Vagina (tissue), 2 donors: ENCODE results near the gene ZRANB3. TPM values are rescaled to one million over a fixed set of nuclear protein-coding genes. Genes with fewer than 3 reads are reported as not detected.
A peak's percentile ranks its signal among the peaks of the same experiment; 100 is the strongest.
"Not testable (repeated sequence)": the region's sequence is repeated elsewhere in the genome, so short reads cannot be mapped to it uniquely, and the experiment has no call there.

Source experiments
- DNase-seq, 2 donors: peaks; one replicate each; pipeline ENCODE4 v3.0.0-alpha.2; 2017; ENCODE audit errors: extremely low spot score in 2 of 2
- H3K27ac ChIP-seq: fragments of 200-600 bp; sonication (generic); one replicate; pipeline ENCODE4 v1.5.1; 2019
- H3K27me3 ChIP-seq: fragments of 200-600 bp; sonication (generic); one replicate; pipeline ENCODE4 v1.5.1; 2019
- H3K36me3 ChIP-seq, 2 donors: fragments of 200-600 bp; sonication (generic); one replicate each; pipeline ENCODE4 v1.5.1; 2017 to 2019
- H3K4me1 ChIP-seq: fragments of 200-600 bp; sonication (generic); one replicate; pipeline ENCODE4 v1.5.1; 2019
- H3K4me3 ChIP-seq, 2 donors: fragments of 200-600 bp; sonication (generic); 1 replicate in 1 of 2; 2 replicates in 1 of 2; pipeline ENCODE4 v1.5.1; 2016 to 2019
- H3K9me3 ChIP-seq: fragments of 200-600 bp; sonication (generic); one replicate; pipeline ENCODE4 v1.5.1; 2019
- POLR2A ChIP-seq, 2 donors: fragments of 450-650 bp; IDR thresholded peaks; one replicate each; pipeline ENCODE4 v1.6.1; 2017; ENCODE audit warnings: antibody characterized with exemption in 2 of 2, mild to moderate bottlenecking in 2 of 2, moderate library complexity in 2 of 2
- POLR2AphosphoS5 ChIP-seq, 2 donors: sonication (generic); formaldehyde crosslinking; IDR thresholded peaks; one replicate each; pipeline ENCODE4 v1.9.0; 2017; ENCODE audit warnings: antibody characterized with exemption in 2 of 2, mild to moderate bottlenecking in 2 of 2, low read depth in 1 of 2; ENCODE audit not compliant: insufficient read depth in 1 of 2
- intact Hi-C: fragments of 100-400 bp; cut with DNase I; formaldehyde crosslinking; loops from one replicate; pipeline ENCODE4 v1.15.1; 2023
- total RNA-seq: library from RNA; depleted of rRNA; stranded (reverse); fragments of >200 nt; gene quantifications from one replicate; pipeline ENCODE4 v1.2.3, GENCODE V29; 2016
- TF ChIP-seq, protein P1 (sequence below), 3 experiments: fragments of 450-650 bp in 2 of 3; fragments of 200-600 bp in 1 of 3; sonication (generic) in 1 of 3; IDR thresholded peaks; one replicate each; pipeline ENCODE4 v1.5.1; 2017 to 2019; ENCODE audit warnings: antibody characterized with exemption in 3 of 3, mild to moderate bottlenecking in 2 of 3, moderate library complexity in 2 of 3

ZRANB3 gene
- total RNA-seq, 1 donor from 2014 or later = 1.5 TPM

GRCh38 chr2:135546436-135546835 lies 15.4 kb upstream of the ZRANB3 start:
- intact Hi-C loops = no loop called here
- Histone ChIP-seq H3K27ac (no peak overlapping the region), H3K9me3 (no peaks in the 10 kb centered on the region), H3K27me3 (no peaks in the 10 kb centered on the region), H3K4me3 (no peak overlapping the region), H3K4me1 (no peaks in the 10 kb centered on the region), H3K36me3 (no peaks in the 10 kb centered on the region)
- no peak for DNase-seq
- TF ChIP-seq POLR2A (IDR thresholded peaks at IDR 0.05) = no peak
- TF ChIP-seq POLR2AphosphoS5 (IDR thresholded peaks at IDR 0.05; ENCODE audit: insufficient read depth in 1 of 2, low read depth in 1 of 2) = no peak
- TF ChIP-seq, protein P1, sequence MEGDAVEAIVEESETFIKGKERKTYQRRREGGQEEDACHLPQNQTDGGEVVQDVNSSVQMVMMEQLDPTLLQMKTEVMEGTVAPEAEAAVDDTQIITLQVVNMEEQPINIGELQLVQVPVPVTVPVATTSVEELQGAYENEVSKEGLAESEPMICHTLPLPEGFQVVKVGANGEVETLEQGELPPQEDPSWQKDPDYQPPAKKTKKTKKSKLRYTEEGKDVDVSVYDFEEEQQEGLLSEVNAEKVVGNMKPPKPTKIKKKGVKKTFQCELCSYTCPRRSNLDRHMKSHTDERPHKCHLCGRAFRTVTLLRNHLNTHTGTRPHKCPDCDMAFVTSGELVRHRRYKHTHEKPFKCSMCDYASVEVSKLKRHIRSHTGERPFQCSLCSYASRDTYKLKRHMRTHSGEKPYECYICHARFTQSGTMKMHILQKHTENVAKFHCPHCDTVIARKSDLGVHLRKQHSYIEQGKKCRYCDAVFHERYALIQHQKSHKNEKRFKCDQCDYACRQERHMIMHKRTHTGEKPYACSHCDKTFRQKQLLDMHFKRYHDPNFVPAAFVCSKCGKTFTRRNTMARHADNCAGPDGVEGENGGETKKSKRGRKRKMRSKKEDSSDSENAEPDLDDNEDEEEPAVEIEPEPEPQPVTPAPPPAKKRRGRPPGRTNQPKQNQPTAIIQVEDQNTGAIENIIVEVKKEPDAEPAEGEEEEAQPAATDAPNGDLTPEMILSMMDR (IDR thresholded peaks at IDR 0.05) = no peak

DNA sequence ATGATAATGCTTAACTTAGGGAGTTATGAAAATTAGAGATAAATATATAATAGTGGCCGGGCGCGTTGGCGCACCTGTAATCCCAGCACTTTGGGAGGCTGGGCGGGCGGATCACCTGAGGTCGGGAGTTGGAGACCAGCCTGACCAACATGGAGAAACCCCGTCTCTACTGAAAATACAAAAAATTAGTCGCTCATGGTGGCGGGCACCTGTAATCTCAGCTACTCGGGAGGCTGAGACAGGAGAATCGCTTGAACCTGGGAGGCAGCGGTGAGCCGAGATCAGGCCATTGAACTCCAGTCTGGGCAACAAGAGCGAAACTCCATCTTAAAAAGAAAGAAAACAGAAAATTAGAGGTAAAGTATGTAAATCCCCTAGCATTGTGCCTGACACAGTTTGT lies 2.5 kb upstream of the ZRANB3 start:
- H3K4me3 ChIP-seq, DNase-seq, H3K9me3 ChIP-seq, intact Hi-C loops, H3K27me3 ChIP-seq, H3K36me3 ChIP-seq, H3K27ac ChIP-seq: not testable (repeated sequence)
- H3K4me1 ChIP-seq = peaks cover 18% of the 10 kb centered on the region

GRCh38 chr2:135532581-135532980 lies 1.6 kb upstream of the ZRANB3 start:
- TF ChIP-seq POLR2AphosphoS5 (IDR thresholded peaks at IDR 0.05; ENCODE audit: insufficient read depth in 1 of 2, low read depth in 1 of 2) = no peak
- TF ChIP-seq POLR2A (IDR thresholded peaks at IDR 0.05) = no peak
- TF ChIP-seq, protein P1 (IDR thresholded peaks at IDR 0.05) = no peak
- intact Hi-C loops = no loop called here
- Histone ChIP-seq H3K27ac (no peak overlapping the region), H3K4me3 (peak overlapping the region in 1 of 2 donors; percentile 96), H3K36me3 (no peaks in the 10 kb centered on the region), H3K27me3 (no peaks in the 10 kb centered on the region), H3K9me3 (no peaks in the 10 kb centered on the region), H3K4me1 (peaks cover 18% of the 10 kb centered on the region)
- no peak for DNase-seq

- no peaks in the 10 kb centered on the region for H3K36me3 ChIP-seq
- peaks cover 18% of the 10 kb centered on the region for H3K4me1 ChIP-seq
- peak; percentile 98 to 100 for DNase-seq
- intact Hi-C loops = no loop called here
- H3K4me3 ChIP-seq = peak within 1 kb of the TSS; percentile 96
- H3K27me3 ChIP-seq = no peaks in the 10 kb centered on the region
- H3K27ac ChIP-seq = peak within 1 kb of the TSS; percentile 94
- H3K9me3 ChIP-seq = no peaks in the 10 kb centered on the region
- TF ChIP-seq, protein P1 (IDR thresholded peaks at IDR 0.05) = no peak
- TF ChIP-seq POLR2AphosphoS5 (IDR thresholded peaks at IDR 0.05; ENCODE audit: insufficient read depth in 1 of 2, low read depth in 1 of 2) (peak in 1 of 2 donors; percentile 76), POLR2A (IDR thresholded peaks at IDR 0.05) (no peak)
Measured at GRCh38 chr2:135531231-135532197, 496 bp upstream of the ZRANB3 start, which contains the start of gene R3HDM1. R3HDM1 (plus strand) TSS chr2:135531484; CDS start chr2:135604846, 73,362 bp downstream.

- Histone ChIP-seq H3K27me3 (no peaks in the 10 kb centered on the region), H3K27ac (no peak overlapping the region), H3K9me3 (no peaks in the 10 kb centered on the region), H3K4me1 (peaks cover 15% of the 10 kb centered on the region), H3K4me3 (no peak overlapping the region), H3K36me3 (no peaks in the 10 kb centered on the region)
- intact Hi-C loops = no loop called here
- DNase-seq = no peak
- TF ChIP-seq POLR2A (IDR thresholded peaks at IDR 0.05) (no peak), POLR2AphosphoS5 (IDR thresholded peaks at IDR 0.05; ENCODE audit: insufficient read depth in 1 of 2, low read depth in 1 of 2) (no peak)
- TF ChIP-seq, protein P1 (IDR thresholded peaks at IDR 0.05) = no peak
Measured at GRCh38 chr2:135528006-135528405, 3.0 kb downstream of the ZRANB3 start.
